K562 (cell line): Measurements from ENCODE around the gene CRIM1.

Experiments
- AFF4 ChIP-seq: sonication (generic); formaldehyde crosslinking; IDR thresholded peaks from 2 replicates; pipeline ENCODE4 v1.8.0; 2023; ENCODE audit warnings: mild to moderate bottlenecking, missing genetic modification reagents
- CEBPG ChIP-seq, 3 experiments: fragments of 200-800 bp in 1 of 3; sonication (Bioruptor generic) in 1 of 3; sonication (generic) in 1 of 3; formaldehyde crosslinking in 1 of 3; IDR thresholded peaks in 2 of 3; conservative IDR thresholded peaks in 1 of 3; 2 replicates each; pipeline versions ENCODE4 v1.6.1 to v1.8.0; 2016 to 2022; ENCODE audit warnings: missing compliant biosample characterization in 2 of 3, missing genetic modification characterization in 2 of 3, mild to moderate bottlenecking in 1 of 3, missing genetic modification reagents in 1 of 3
- FOXP1 ChIP-seq: sonication (generic); formaldehyde crosslinking; IDR thresholded peaks from 2 replicates; pipeline ENCODE4 v1.8.0; 2022; ENCODE audit warnings: mild to moderate bottlenecking, missing genetic modification reagents
- HDAC6 ChIP-seq: IDR thresholded peaks from 2 replicates; pipeline ENCODE4 v1.6.1; 2012; ENCODE audit warnings: low read depth, mild to moderate bottlenecking, control low read depth, inconsistent platforms, low read length, moderate library complexity
- NONO ChIP-seq, 2 experiments: fragments of 200-400 bp in 1 of 2; fragments of 450-650 bp in 1 of 2; formaldehyde crosslinking in 1 of 2; IDR thresholded peaks; 2 replicates each; pipeline ENCODE4 v1.6.1; 2017; ENCODE audit warnings: low read depth in 2 of 2, mild to moderate bottlenecking in 2 of 2, moderate library complexity in 2 of 2, low read length in 1 of 2
- NR0B1 ChIP-seq: fragments of 450-650 bp; IDR thresholded peaks from one replicate; pipeline ENCODE4 v1.6.1; 2018; ENCODE audit warnings: mild to moderate bottlenecking, moderate library complexity; ENCODE audit not compliant: partially characterized antibody
- POLR2A ChIP-seq: fragments of 450-650 bp; conservative IDR thresholded peaks from 2 replicates; pipeline ENCODE4 v1.6.1; 2016
- POLR2AphosphoS2 ChIP-seq: IDR thresholded peaks from 2 replicates; pipeline ENCODE4 v1.6.1; 2012; ENCODE audit warnings: low read length, improper control_type of control experiment
- POU5F1 ChIP-seq: fragments of 150-350 bp; IDR thresholded peaks from 2 replicates; pipeline ENCODE4 v1.6.1; 2014; ENCODE audit warnings: borderline replicate concordance, low read length, low read depth, mild to moderate bottlenecking; ENCODE audit not compliant: partially characterized antibody
- RERE ChIP-seq: sonication (generic); formaldehyde crosslinking; IDR thresholded peaks from 2 replicates; pipeline ENCODE4 v1.8.0; 2023; ENCODE audit warnings: missing genetic modification reagents, mild to moderate bottlenecking, borderline replicate concordance
- SNIP1 ChIP-seq: fragments of 450-650 bp; IDR thresholded peaks from 2 replicates; pipeline ENCODE4 v1.7.1; 2017; ENCODE audit warnings: low read depth, mild to moderate bottlenecking
- YY1 ChIP-seq, 3 experiments: IDR thresholded peaks; 2 replicates each; pipeline ENCODE4 v1.6.1; 2011; ENCODE audit warnings: low read length in 2 of 3, mild to moderate bottlenecking in 2 of 3, moderate library complexity in 2 of 3, borderline replicate concordance in 1 of 3, control low read depth in 1 of 3, low read depth in 1 of 3; ENCODE audit not compliant: insufficient read depth in 3 of 3, insufficient replicate concordance in 2 of 3, control insufficient read depth in 1 of 3, insufficient read length in 1 of 3; ENCODE audit errors: extremely low read depth in 1 of 3
- TF ChIP-seq, protein P1 (sequence below), 3 experiments: IDR thresholded peaks in 2 of 3; conservative IDR thresholded peaks in 1 of 3; 2 replicates each; pipeline ENCODE4 v1.5.1; 2011 to 2012; ENCODE audit warnings: low read length in 3 of 3, mild to moderate bottlenecking in 3 of 3, control low read depth in 2 of 3, improper control_type of control experiment in 1 of 3, inconsistent platforms in 1 of 3, low read depth in 1 of 3, mixed read lengths in 1 of 3, moderate library complexity in 1 of 3; ENCODE audit not compliant: insufficient read depth in 2 of 3

- TF ChIP-seq POU5F1 (no peak), YY1 (IDR thresholded peaks at IDR 0.05; ENCODE audit: borderline replicate concordance in 1 of 3, control insufficient read depth in 1 of 3, extremely low read depth in 1 of 3, insufficient read depth in 3 of 3, insufficient read length in 1 of 3, insufficient replicate concordance in 2 of 3, low read depth in 1 of 3, low read length in 2 of 3) (no peak), POLR2A (no peak), FOXP1 (no peak), SNIP1 (no peak), CEBPG (CRISPR knock-in tag; IDR thresholded peaks at IDR 0.05) (no peak), CEBPG (tag; conservative IDR thresholded peaks at IDR 0.05 in 1 of 2, IDR thresholded peaks at IDR 0.05 in 1 of 2) (no peak), AFF4 (CRISPR knock-in tag) (no peak), RERE (CRISPR knock-in tag) (no peak), HDAC6 (no peak), NR0B1 (no peak), POLR2AphosphoS2 (no peak), NONO (IDR thresholded peaks at IDR 0.05; ENCODE audit: low read depth in 2 of 2, low read length in 1 of 2) (no peak)
- TF ChIP-seq, protein P1, sequence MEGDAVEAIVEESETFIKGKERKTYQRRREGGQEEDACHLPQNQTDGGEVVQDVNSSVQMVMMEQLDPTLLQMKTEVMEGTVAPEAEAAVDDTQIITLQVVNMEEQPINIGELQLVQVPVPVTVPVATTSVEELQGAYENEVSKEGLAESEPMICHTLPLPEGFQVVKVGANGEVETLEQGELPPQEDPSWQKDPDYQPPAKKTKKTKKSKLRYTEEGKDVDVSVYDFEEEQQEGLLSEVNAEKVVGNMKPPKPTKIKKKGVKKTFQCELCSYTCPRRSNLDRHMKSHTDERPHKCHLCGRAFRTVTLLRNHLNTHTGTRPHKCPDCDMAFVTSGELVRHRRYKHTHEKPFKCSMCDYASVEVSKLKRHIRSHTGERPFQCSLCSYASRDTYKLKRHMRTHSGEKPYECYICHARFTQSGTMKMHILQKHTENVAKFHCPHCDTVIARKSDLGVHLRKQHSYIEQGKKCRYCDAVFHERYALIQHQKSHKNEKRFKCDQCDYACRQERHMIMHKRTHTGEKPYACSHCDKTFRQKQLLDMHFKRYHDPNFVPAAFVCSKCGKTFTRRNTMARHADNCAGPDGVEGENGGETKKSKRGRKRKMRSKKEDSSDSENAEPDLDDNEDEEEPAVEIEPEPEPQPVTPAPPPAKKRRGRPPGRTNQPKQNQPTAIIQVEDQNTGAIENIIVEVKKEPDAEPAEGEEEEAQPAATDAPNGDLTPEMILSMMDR (IDR thresholded peaks at IDR 0.05 in 2 of 3, conservative IDR thresholded peaks at IDR 0.05 in 1 of 3; ENCODE audit: insufficient read depth in 2 of 3, low read depth in 1 of 3, low read length in 3 of 3) = no peak
Observed at GRCh38 chr2:36512705-36513104, 157.1 kb downstream of the CRIM1 start.
